SK-N-SH (cell line): ENCODE data around the gene ZNF248. TPM values are rescaled to one million over a fixed set of nuclear protein-coding genes. Genes with fewer than 3 reads are reported as not detected.

Source experiments
- CTCF ChIA-PET: fragments of 300-600, 350-600 bp; formaldehyde crosslinking; extraction: SDS; loops from one replicate; lab custom pipeline; 2021; lab: Yijun Ruan, JAX
- POLR2A ChIA-PET: fragments of 350-600 bp; sonication (Branson Sonifier 250); formaldehyde crosslinking; extraction: SDS; loops from one replicate; lab custom pipeline; 2020; ENCODE audit warnings: antibody characterized with exemption, inconsistent platforms; lab: Yijun Ruan, JAX
- DNase-seq: peaks from one replicate; pipeline ENCODE4 v3.0.0; 2012
- H2AFZ ChIP-seq: fragments of 200-600 bp; sonication (generic); 2 replicates; pipeline ENCODE4 v1.8.1; 2016; ENCODE audit warnings: antibody characterized with exemption, mild to moderate bottlenecking, low read depth
- H3F3A ChIP-seq: fragments of 200-600 bp; sonication (generic); replicated peaks from 2 replicates; pipeline ENCODE3; 2016; ENCODE audit warnings: antibody characterized with exemption, mild to moderate bottlenecking; ENCODE audit not compliant: insufficient read depth
- H3K27ac ChIP-seq, 2 experiments: fragments of 200-500 bp in 1 of 2; fragments of 200-600 bp in 1 of 2; sonication (Bioruptor generic) in 1 of 2; sonication (generic), shearing (Covaris generic) in 1 of 2; 2 replicates each; pipeline versions ENCODE4 v1.5.1 to v1.6.1; 2014 to 2016; ENCODE audit warnings: low read depth in 2 of 2, inconsistent platforms in 1 of 2, low read length in 1 of 2, mild to moderate bottlenecking in 1 of 2, mixed read lengths in 1 of 2
- H3K27me3 ChIP-seq: fragments of 200-600 bp; sonication (generic), shearing (Covaris generic); 2 replicates; pipeline ENCODE4 v1.6.1; 2016; ENCODE audit warnings: mixed run types; ENCODE audit not compliant: insufficient read depth
- H3K36me3 ChIP-seq, 2 experiments: fragments of 200-500 bp in 1 of 2; fragments of 200-600 bp in 1 of 2; sonication (Bioruptor generic) in 1 of 2; sonication (generic) in 1 of 2; replicated peaks in 1 of 2; 2 replicates each; pipeline versions ENCODE3 to v1.5.1; 2014 to 2016; ENCODE audit warnings: low read length in 1 of 2, mild to moderate bottlenecking in 1 of 2; ENCODE audit not compliant: insufficient read depth in 2 of 2, control insufficient read depth in 1 of 2
- H3K4me1 ChIP-seq, 2 experiments: fragments of 200-500 bp in 1 of 2; fragments of 200-600 bp in 1 of 2; sonication (Bioruptor generic) in 1 of 2; sonication (generic), shearing (Covaris generic) in 1 of 2; 2 replicates each; pipeline versions ENCODE4 v1.5.1 to v1.6.1; 2014 to 2016; ENCODE audit warnings: low read depth in 1 of 2, low read length in 1 of 2, mixed run types in 1 of 2; ENCODE audit not compliant: insufficient read depth in 2 of 2, control insufficient read depth in 1 of 2
- H3K4me2 ChIP-seq: fragments of 200-600 bp; sonication (generic), shearing (Covaris generic); 2 replicates; pipeline ENCODE4 v1.6.1; 2017; ENCODE audit warnings: mixed run types
- H3K4me3 ChIP-seq, 2 experiments: fragments of 200-500 bp in 1 of 2; fragments of 200-600 bp in 1 of 2; sonication (Bioruptor generic) in 1 of 2; sonication (generic), shearing (Covaris generic) in 1 of 2; 2 replicates each; pipeline versions ENCODE4 v1.5.1 to v1.8.1; 2014 to 2016; ENCODE audit warnings: low read depth in 2 of 2, inconsistent platforms in 1 of 2, low read length in 1 of 2, mild to moderate bottlenecking in 1 of 2, mixed read lengths in 1 of 2, moderate library complexity in 1 of 2
- H3K79me2 ChIP-seq: fragments of 200-600 bp; sonication (generic); 2 replicates; pipeline ENCODE4 v1.8.1; 2017; ENCODE audit warnings: mild to moderate bottlenecking; ENCODE audit not compliant: insufficient read depth
- H3K9ac ChIP-seq: fragments of 200-600 bp; sonication (generic); 2 replicates; pipeline ENCODE4 v1.6.1; 2017; ENCODE audit warnings: mixed run types
- H3K9me2 ChIP-seq: fragments of 200-600 bp; sonication (generic); 2 replicates; pipeline ENCODE4 v1.6.1; 2017; ENCODE audit warnings: mixed run types
- H3K9me3 ChIP-seq: fragments of 200-600 bp; sonication (generic); 2 replicates; pipeline ENCODE4 v1.6.1; 2017; ENCODE audit warnings: mixed run types, mild to moderate bottlenecking, moderate library complexity
- H4K20me1 ChIP-seq: fragments of 200-600 bp; sonication (generic); 2 replicates; pipeline ENCODE4 v1.6.1; 2017; ENCODE audit warnings: mild to moderate bottlenecking, mixed run types; ENCODE audit not compliant: insufficient read depth
- CHD2 ChIP-seq: fragments of 150-350 bp; IDR thresholded peaks from 2 replicates; pipeline ENCODE4 v1.6.1; 2018; ENCODE audit warnings: low read length; ENCODE audit not compliant: partially characterized antibody
- ELF1 ChIP-seq: IDR thresholded peaks from 2 replicates; pipeline ENCODE4 v1.4.0; 2012
- EP300 ChIP-seq, 2 experiments: IDR thresholded peaks; 2 replicates each; pipeline versions ENCODE4 v1.4.0 to v1.6.1; 2012; ENCODE audit warnings: borderline replicate concordance in 1 of 2, low read depth in 1 of 2, low read length in 1 of 2
- EZH2phosphoT487 ChIP-seq: fragments of 200-600 bp; sonication (generic); IDR thresholded peaks from 2 replicates; pipeline ENCODE4 v1.6.1; 2017; ENCODE audit warnings: low read depth, mixed run types, mild to moderate bottlenecking, antibody characterized with exemption, moderate library complexity, borderline replicate concordance
- FOSL2 ChIP-seq: IDR thresholded peaks from 2 replicates; pipeline ENCODE4 v1.4.0; 2012; ENCODE audit warnings: low read depth, mild to moderate bottlenecking, moderate library complexity, borderline replicate concordance
- FOXM1 ChIP-seq: IDR thresholded peaks from 2 replicates; pipeline ENCODE4 v1.4.0; 2012; ENCODE audit warnings: low read depth, mild to moderate bottlenecking
- JUND ChIP-seq: IDR thresholded peaks from 2 replicates; pipeline ENCODE4 v1.4.0; 2012
- NFIC ChIP-seq: IDR thresholded peaks from 2 replicates; pipeline ENCODE4 v1.4.0; 2012; ENCODE audit warnings: borderline replicate concordance
- POLR2AphosphoS5 ChIP-seq: IDR thresholded peaks from 2 replicates; pipeline ENCODE4 v1.6.1; 2012; ENCODE audit warnings: low read depth, low read length
- RAD21 ChIP-seq: IDR thresholded peaks from 2 replicates; pipeline ENCODE4 v1.6.1; 2012; ENCODE audit warnings: mild to moderate bottlenecking, low read length
- RCOR1 ChIP-seq: fragments of 150-350 bp; IDR thresholded peaks from 2 replicates; pipeline ENCODE4 v1.6.1; 2017; ENCODE audit warnings: antibody characterized with exemption, low read length
- RFX5 ChIP-seq: IDR thresholded peaks from 2 replicates; pipeline ENCODE4 v1.6.1; 2012; ENCODE audit warnings: mild to moderate bottlenecking, improper control_type of control experiment, low read length
- RXRA ChIP-seq: IDR thresholded peaks from 2 replicates; pipeline ENCODE4 v1.4.0; 2012; ENCODE audit warnings: low read depth, mild to moderate bottlenecking, borderline replicate concordance
- SIN3A ChIP-seq: IDR thresholded peaks from 2 replicates; pipeline ENCODE4 v1.6.1; 2012; ENCODE audit warnings: low read depth, mild to moderate bottlenecking, low read length, moderate library complexity, borderline replicate concordance
- SMC3 ChIP-seq: IDR thresholded peaks from 2 replicates; pipeline ENCODE4 v1.6.1; 2012; ENCODE audit warnings: low read depth, low read length, improper control_type of control experiment
- TAF1 ChIP-seq: IDR thresholded peaks from 2 replicates; pipeline ENCODE4 v1.6.1; 2012; ENCODE audit warnings: low read depth, mild to moderate bottlenecking, low read length, moderate library complexity, borderline replicate concordance
- TCF12 ChIP-seq: IDR thresholded peaks from 2 replicates; pipeline ENCODE4 v1.4.0; 2012
- TEAD4 ChIP-seq: IDR thresholded peaks from 2 replicates; pipeline ENCODE4 v1.4.0; 2012; ENCODE audit warnings: mild to moderate bottlenecking, borderline replicate concordance; ENCODE audit not compliant: insufficient read depth
- YY1 ChIP-seq: IDR thresholded peaks from 2 replicates; pipeline ENCODE4 v1.4.0; 2012; ENCODE audit warnings: low read depth, mild to moderate bottlenecking
- WGBS: methylation state at CpG from one replicate; pipeline ENCODE4 v1.1.6; 2017; ENCODE audit warnings: low lambda C conversion rate; 5-methylcytosine and 5-hydroxymethylcytosine counted together
- polyA plus RNA-seq, 3 experiments: library from polyadenylated mRNA; depleted of rRNA; stranded (reverse); fragments of >200 nt; gene quantifications; 2 replicates each; pipeline ENCODE4 v1.2.3, GENCODE V29; 2012
- TF ChIP-seq, protein P1 (sequence below): fragments of 150-350 bp; IDR thresholded peaks from 2 replicates; pipeline ENCODE4 v1.6.1; 2016; ENCODE audit warnings: mild to moderate bottlenecking, low read depth, low read length
- TF ChIP-seq, protein P2 (sequence below): IDR thresholded peaks from 2 replicates; pipeline ENCODE4; 2012
- TF ChIP-seq, protein P3 (sequence below): IDR thresholded peaks from 2 replicates; pipeline ENCODE4 v1.6.1; 2012; ENCODE audit warnings: mild to moderate bottlenecking, low read depth, low read length, moderate library complexity

The ZNF248 gene
- polyA plus RNA-seq, 1 of the 3 experiments (the other 2 are of a cell fraction): 6.5 TPM

DNA sequence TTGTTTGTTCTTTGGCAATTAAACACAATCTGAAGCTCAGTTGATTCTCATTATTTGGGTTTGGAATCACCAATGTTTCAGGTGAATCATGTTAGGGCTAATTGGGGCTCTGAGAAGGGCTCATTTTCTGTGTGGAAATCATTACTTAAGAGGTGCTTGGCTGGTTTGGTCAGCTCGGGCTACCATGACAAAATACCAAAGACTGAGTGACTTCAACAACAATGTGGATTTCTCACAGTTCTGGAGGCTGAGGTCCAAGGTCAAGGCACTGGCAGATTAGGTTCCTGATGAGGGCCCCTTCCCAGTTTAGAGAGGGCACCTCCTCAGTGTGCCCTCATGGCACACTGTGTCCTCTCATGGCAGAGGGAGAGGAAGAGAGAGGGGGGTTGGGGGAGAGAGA is 121.3 kb downstream of the ZNF248 start:
- WGBS: 8% methylated on average over 1 of the region's 1 CpG
- TF ChIP-seq, protein P1, sequence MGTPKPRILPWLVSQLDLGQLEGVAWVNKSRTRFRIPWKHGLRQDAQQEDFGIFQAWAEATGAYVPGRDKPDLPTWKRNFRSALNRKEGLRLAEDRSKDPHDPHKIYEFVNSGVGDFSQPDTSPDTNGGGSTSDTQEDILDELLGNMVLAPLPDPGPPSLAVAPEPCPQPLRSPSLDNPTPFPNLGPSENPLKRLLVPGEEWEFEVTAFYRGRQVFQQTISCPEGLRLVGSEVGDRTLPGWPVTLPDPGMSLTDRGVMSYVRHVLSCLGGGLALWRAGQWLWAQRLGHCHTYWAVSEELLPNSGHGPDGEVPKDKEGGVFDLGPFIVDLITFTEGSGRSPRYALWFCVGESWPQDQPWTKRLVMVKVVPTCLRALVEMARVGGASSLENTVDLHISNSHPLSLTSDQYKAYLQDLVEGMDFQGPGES: no peak
- TF ChIP-seq EZH2phosphoT487: no peak
- TF ChIP-seq TCF12: no peak
- TF ChIP-seq RAD21: no peak
- no peak for TF ChIP-seq ELF1
- TF ChIP-seq RFX5: no peak
- TF ChIP-seq RCOR1: no peak
- no peak for TF ChIP-seq RXRA
- TF ChIP-seq POLR2AphosphoS5: no peak
- TF ChIP-seq CHD2: no peak
- no peak for TF ChIP-seq YY1
- no peak for TF ChIP-seq SMC3
- no peak for TF ChIP-seq SIN3A
- no peak for TF ChIP-seq TAF1
- no peak for TF ChIP-seq FOXM1
- TF ChIP-seq, all 33 proteins: peak for 0
- Histone ChIP-seq H2AFZ (no peak overlapping the region), H4K20me1 (no peaks in the 10 kb centered on the region), H3K36me3 (no peaks in the 10 kb centered on the region), H3K9ac (no peak overlapping the region), H3K4me3 (no peak overlapping the region), H3K9me2 (no peaks in the 10 kb centered on the region), H3K4me2 (no peak overlapping the region), H3F3A (peaks cover 7% of the 10 kb centered on the region), H3K27me3 (no peaks in the 10 kb centered on the region), H3K79me2 (no peaks in the 10 kb centered on the region), H3K9me3 (no peaks in the 10 kb centered on the region), H3K4me1 (no peaks in the 10 kb centered on the region), H3K27ac (no peak overlapping the region)
- ChIA-PET CTCF (no interaction called here), POLR2A (no interaction called here)
- DNase-seq: no peak

DNA sequence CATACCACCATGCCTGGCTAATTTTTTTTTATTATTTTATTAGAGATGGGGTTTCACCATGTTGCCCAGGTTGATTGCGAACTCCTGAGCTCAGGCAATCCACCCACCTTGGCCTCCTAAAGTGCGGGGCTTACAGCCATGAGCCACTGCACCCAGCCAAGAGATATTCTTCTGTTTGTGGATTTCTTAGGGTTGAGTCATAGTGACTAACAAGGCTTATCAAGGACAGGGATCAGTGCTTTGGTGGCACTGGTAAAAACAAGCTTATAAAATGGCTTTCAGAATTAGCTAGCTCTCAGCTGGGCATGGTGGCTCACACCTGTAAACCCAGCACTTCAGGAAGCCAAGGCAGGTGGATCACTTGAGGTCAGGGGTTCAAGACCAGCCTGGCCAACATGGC is 122.4 kb downstream of the ZNF248 start:
- POLR2A ChIA-PET: no interaction called here
- no peaks in the 10 kb centered on the region for H3K27me3 ChIP-seq

More for the DNA sequence above, 122.4 kb downstream of the ZNF248 start:
- H4K20me1 ChIP-seq: no peaks in the 10 kb centered on the region
- H3K4me1 ChIP-seq: no peaks in the 10 kb centered on the region
- CTCF ChIA-PET: no interaction called here
- H3F3A ChIP-seq: peaks cover 7% of the 10 kb centered on the region
- H3K9me2 ChIP-seq: no peaks in the 10 kb centered on the region
- 13% methylated on average over 2 of the region's 2 CpGs for WGBS
- no peak overlapping the region for H3K27ac ChIP-seq
- H3K9ac ChIP-seq: no peak overlapping the region
- H3K36me3 ChIP-seq: no peaks in the 10 kb centered on the region
- no peaks in the 10 kb centered on the region for H3K9me3 ChIP-seq
- H3K4me2 ChIP-seq: no peak overlapping the region
- no peak overlapping the region for H3K4me3 ChIP-seq
- TF ChIP-seq, protein P2, sequence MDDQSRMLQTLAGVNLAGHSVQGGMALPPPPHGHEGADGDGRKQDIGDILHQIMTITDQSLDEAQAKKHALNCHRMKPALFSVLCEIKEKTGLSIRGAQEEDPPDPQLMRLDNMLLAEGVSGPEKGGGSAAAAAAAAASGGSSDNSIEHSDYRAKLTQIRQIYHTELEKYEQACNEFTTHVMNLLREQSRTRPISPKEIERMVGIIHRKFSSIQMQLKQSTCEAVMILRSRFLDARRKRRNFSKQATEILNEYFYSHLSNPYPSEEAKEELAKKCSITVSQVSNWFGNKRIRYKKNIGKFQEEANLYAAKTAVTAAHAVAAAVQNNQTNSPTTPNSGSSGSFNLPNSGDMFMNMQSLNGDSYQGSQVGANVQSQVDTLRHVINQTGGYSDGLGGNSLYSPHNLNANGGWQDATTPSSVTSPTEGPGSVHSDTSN: peak; percentile 32
- TF ChIP-seq JUND (peak; percentile 82), TEAD4 (peak; percentile 34; the same call in 1 of the 2 replicates), TCF12 (peak; percentile 62), NFIC (peak; percentile 37; the same call in 1 of the 2 replicates), FOSL2 (peak; percentile 77; the same call in 1 of the 2 replicates), EP300 (IDR thresholded peaks at IDR 0.05; ENCODE audit: borderline replicate concordance in 1 of 2, low read depth in 1 of 2, low read length in 1 of 2) (peak in 1 of 2 experiments; percentile 69; a peak in 1 of 4 replicates), FOXM1 (no peak)
- TF ChIP-seq, protein P3, sequence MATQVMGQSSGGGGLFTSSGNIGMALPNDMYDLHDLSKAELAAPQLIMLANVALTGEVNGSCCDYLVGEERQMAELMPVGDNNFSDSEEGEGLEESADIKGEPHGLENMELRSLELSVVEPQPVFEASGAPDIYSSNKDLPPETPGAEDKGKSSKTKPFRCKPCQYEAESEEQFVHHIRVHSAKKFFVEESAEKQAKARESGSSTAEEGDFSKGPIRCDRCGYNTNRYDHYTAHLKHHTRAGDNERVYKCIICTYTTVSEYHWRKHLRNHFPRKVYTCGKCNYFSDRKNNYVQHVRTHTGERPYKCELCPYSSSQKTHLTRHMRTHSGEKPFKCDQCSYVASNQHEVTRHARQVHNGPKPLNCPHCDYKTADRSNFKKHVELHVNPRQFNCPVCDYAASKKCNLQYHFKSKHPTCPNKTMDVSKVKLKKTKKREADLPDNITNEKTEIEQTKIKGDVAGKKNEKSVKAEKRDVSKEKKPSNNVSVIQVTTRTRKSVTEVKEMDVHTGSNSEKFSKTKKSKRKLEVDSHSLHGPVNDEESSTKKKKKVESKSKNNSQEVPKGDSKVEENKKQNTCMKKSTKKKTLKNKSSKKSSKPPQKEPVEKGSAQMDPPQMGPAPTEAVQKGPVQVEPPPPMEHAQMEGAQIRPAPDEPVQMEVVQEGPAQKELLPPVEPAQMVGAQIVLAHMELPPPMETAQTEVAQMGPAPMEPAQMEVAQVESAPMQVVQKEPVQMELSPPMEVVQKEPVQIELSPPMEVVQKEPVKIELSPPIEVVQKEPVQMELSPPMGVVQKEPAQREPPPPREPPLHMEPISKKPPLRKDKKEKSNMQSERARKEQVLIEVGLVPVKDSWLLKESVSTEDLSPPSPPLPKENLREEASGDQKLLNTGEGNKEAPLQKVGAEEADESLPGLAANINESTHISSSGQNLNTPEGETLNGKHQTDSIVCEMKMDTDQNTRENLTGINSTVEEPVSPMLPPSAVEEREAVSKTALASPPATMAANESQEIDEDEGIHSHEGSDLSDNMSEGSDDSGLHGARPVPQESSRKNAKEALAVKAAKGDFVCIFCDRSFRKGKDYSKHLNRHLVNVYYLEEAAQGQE: no peak
- DNase-seq: no peak
- no peaks in the 10 kb centered on the region for H3K79me2 ChIP-seq
- no peak overlapping the region for H2AFZ ChIP-seq
